GM23248 (cell line): ENCODE data around the gene GRIN2D. TPM values are rescaled to one million over a fixed set of nuclear protein-coding genes. Genes with fewer than 3 reads are reported as not detected.

Experiments used
- DNase-seq: peaks from one replicate; pipeline ENCODE4 v3.0.0-alpha.2; 2015
- H2AFZ ChIP-seq: fragments of 200-600 bp; sonication (generic); 2 replicates; pipeline ENCODE4 v1.6.1; 2016; ENCODE audit warnings: antibody characterized with exemption
- H3F3A ChIP-seq: fragments of 200-600 bp; sonication (generic); 2 replicates; pipeline ENCODE4 v1.6.1; 2016; ENCODE audit warnings: mild to moderate bottlenecking, antibody characterized with exemption, mixed run types; ENCODE audit not compliant: insufficient read depth
- H3K27ac ChIP-seq: fragments of 200-600 bp; sonication (generic); 2 replicates; pipeline ENCODE4 v1.5.1; 2016; ENCODE audit warnings: mild to moderate bottlenecking
- H3K27me3 ChIP-seq: fragments of 200-600 bp; sonication (generic); replicated peaks from 2 replicates; pipeline ENCODE4 v1.6.1; 2016; ENCODE audit warnings: mild to moderate bottlenecking; ENCODE audit not compliant: insufficient read depth
- H3K36me3 ChIP-seq: fragments of 200-600 bp; sonication (generic); 2 replicates; pipeline ENCODE4 v1.6.1; 2016; ENCODE audit warnings: low read depth, mild to moderate bottlenecking
- H3K4me1 ChIP-seq: fragments of 200-600 bp; sonication (generic); 2 replicates; pipeline ENCODE4 v1.6.1; 2016; ENCODE audit warnings: mild to moderate bottlenecking; ENCODE audit not compliant: insufficient read depth
- H3K4me2 ChIP-seq: fragments of 200-600 bp; sonication (generic); one replicate; pipeline ENCODE4 v1.6.1; 2016; ENCODE audit warnings: mild to moderate bottlenecking; ENCODE audit not compliant: unreplicated experiment
- H3K4me3 ChIP-seq: fragments of 200-600 bp; sonication (generic); 2 replicates; pipeline ENCODE4 v1.5.1; 2016; ENCODE audit warnings: mild to moderate bottlenecking
- H3K79me2 ChIP-seq: fragments of 200-600 bp; sonication (generic); 2 replicates; pipeline ENCODE4 v1.6.1; 2016; ENCODE audit warnings: mild to moderate bottlenecking; ENCODE audit not compliant: insufficient read depth
- H3K9ac ChIP-seq: fragments of 200-600 bp; sonication (generic); 2 replicates; pipeline ENCODE4 v1.6.1; 2016; ENCODE audit warnings: mild to moderate bottlenecking
- H3K9me2 ChIP-seq: fragments of 200-600 bp; sonication (generic); 2 replicates; pipeline ENCODE4 v1.6.1; 2016; ENCODE audit warnings: mixed run types, mild to moderate bottlenecking, moderate library complexity; ENCODE audit not compliant: insufficient read depth
- H3K9me3 ChIP-seq: fragments of 200-600 bp; sonication (generic); one replicate; pipeline ENCODE4 v1.6.1; 2017; ENCODE audit warnings: low read depth
- H4K20me1 ChIP-seq: fragments of 200-600 bp; sonication (generic); 2 replicates; pipeline ENCODE4 v1.6.0; 2016; ENCODE audit not compliant: insufficient read depth
- EZH2 ChIP-seq: fragments of 200-600 bp; sonication (generic); IDR thresholded peaks from 2 replicates; pipeline ENCODE4 v1.6.1; 2018; ENCODE audit warnings: antibody characterized with exemption, mild to moderate bottlenecking; ENCODE audit not compliant: insufficient read depth, poor library complexity, severe bottlenecking
- EZH2phosphoT487 ChIP-seq: fragments of 200-600 bp; sonication (generic); IDR thresholded peaks from 2 replicates; pipeline ENCODE4 v1.6.1; 2018; ENCODE audit warnings: antibody characterized with exemption, moderate library complexity, mild to moderate bottlenecking, low read depth; ENCODE audit not compliant: insufficient read depth
- WGBS, 2 experiments: methylation state at CpG; one replicate each; pipeline ENCODE4 v1.1.6; 2015 to 2017; ENCODE audit warnings: low lambda C conversion rate in 2 of 2, low coverage in 1 of 2; ENCODE audit errors: missing lambda C conversion rate in 2 of 2; 5-methylcytosine and 5-hydroxymethylcytosine counted together
- in situ Hi-C: fragments of 300-500 bp; cut with MboI; formaldehyde crosslinking; loops from 2 replicates; pipeline ENCODE4 v1.15.0; 2020
- polyA plus RNA-seq: library from polyadenylated mRNA; unstranded; fragments of >200 nt; fragmentation: Nextera tagmentation; extraction: Ambion mirVana; gene quantifications from 2 replicates; pipeline ENCODE4 v1.2.1, GENCODE V29; 2016
- total RNA-seq: library from RNA; depleted of rRNA; stranded (reverse); fragments of >200 nt; shearing (Covaris generic); gene quantifications from 2 replicates; pipeline ENCODE4 v1.2.3, GENCODE V29; 2014

Gene GRIN2D
- total and polyA plus RNA-seq, 2 experiments from 2014 or later, result 0.10 to 0.54 TPM

DNA sequence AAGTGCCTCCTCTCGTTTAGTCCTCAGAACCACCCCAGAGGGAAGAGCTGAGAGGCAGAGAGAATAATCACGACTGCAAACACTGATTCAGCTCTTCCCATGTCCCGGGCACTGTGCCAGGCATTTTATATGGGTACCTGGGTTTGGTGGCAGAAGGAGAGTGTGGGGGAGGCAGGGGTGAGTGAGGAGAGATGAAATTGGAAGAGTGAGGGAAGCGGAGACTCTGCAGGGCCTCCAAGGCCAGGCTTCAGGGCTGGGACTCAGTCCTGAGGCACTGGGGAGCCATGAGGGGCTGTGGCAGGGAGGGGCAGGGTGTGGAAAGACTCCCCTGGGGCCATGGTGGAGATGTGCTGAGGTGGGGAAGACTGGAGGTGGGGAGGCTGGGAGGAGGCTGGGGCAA, 20.6 kb upstream of the GRIN2D start:
- in situ Hi-C loops, result no loop called here
- Histone ChIP-seq H3K36me3 (no peaks in the 10 kb centered on the region), H3K4me3 (no peak overlapping the region), H3K27me3 (no peaks in the 10 kb centered on the region), H3K9ac (no peak overlapping the region), H3K27ac (no peak overlapping the region), H3F3A (no peaks in the 10 kb centered on the region), H3K4me1 (no peaks in the 10 kb centered on the region), H3K79me2 (no peaks in the 10 kb centered on the region), H3K9me3 (no peaks in the 10 kb centered on the region), H4K20me1 (no peaks in the 10 kb centered on the region), H2AFZ (no peak overlapping the region), H3K4me2 (no peak overlapping the region), H3K9me2 (no peaks in the 10 kb centered on the region)
- TF ChIP-seq EZH2, result no peak
- no peak for TF ChIP-seq EZH2phosphoT487
- peak; percentile 31 for DNase-seq
- 35 to 42% methylated on average over 4 of the region's 4 CpGs for WGBS, 2 experiments

GRCh38 chr19:48373567-48373966, 19.9 kb upstream of the GRIN2D start:
- 81% methylated on average over 10 to 11 of the region's 11 CpGs for WGBS, 2 experiments
- in situ Hi-C loops, result no loop called here

DNA sequence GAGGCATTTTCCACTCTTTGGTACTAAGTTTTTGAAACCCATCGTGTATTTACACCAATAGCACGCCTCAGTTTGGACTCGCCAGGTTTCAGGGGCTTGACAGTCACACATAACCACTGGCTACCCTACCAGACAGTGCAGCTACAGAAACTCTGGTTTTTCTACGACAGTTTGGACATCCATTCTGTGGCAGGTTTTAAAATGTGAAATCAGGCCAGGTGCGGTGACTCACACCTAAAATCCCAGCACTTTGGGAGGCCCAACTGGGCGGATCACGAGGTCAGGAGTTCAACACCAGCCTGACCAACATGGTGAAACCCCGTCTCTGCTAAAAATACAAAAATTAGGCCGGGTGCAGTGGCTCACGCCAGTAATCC, 15.3 kb upstream of the GRIN2D start:
- Histone ChIP-seq H3K36me3 (peaks cover 10% of the 10 kb centered on the region), H3K4me1 (no peaks in the 10 kb centered on the region), H3K27ac (no peak overlapping the region), H3K9me2 (no peaks in the 10 kb centered on the region), H3K27me3 (no peaks in the 10 kb centered on the region), H3K79me2 (no peaks in the 10 kb centered on the region), H4K20me1 (no peaks in the 10 kb centered on the region), H3K4me3 (no peak overlapping the region), H3K9me3 (no peaks in the 10 kb centered on the region), H3K4me2 (no peak overlapping the region), H3F3A (peaks cover 8% of the 10 kb centered on the region; the same call in 1 of the 2 replicates), H2AFZ (no peak overlapping the region), H3K9ac (no peak overlapping the region)
- WGBS, 2 experiments, result 89 to 93% methylated on average over 10 of the region's 10 CpGs
- TF ChIP-seq EZH2phosphoT487, result no peak
- DNase-seq, result no peak
- in situ Hi-C loops, result no loop called here

More at GRCh38 chr19:48373567-48373966, 19.9 kb upstream of the GRIN2D start:
- Histone ChIP-seq H3K4me2 (no peak overlapping the region), H3K4me3 (no peak overlapping the region), H3K36me3 (no peaks in the 10 kb centered on the region), H3K9me2 (no peaks in the 10 kb centered on the region), H3K27ac (no peak overlapping the region), H3K27me3 (no peaks in the 10 kb centered on the region), H3K9ac (no peak overlapping the region), H4K20me1 (no peaks in the 10 kb centered on the region), H3K9me3 (no peaks in the 10 kb centered on the region), H3F3A (no peaks in the 10 kb centered on the region), H3K4me1 (no peaks in the 10 kb centered on the region), H2AFZ (no peak overlapping the region), H3K79me2 (no peaks in the 10 kb centered on the region)
- TF ChIP-seq EZH2 (no peak), EZH2phosphoT487 (no peak)
- no peak for DNase-seq

DNA sequence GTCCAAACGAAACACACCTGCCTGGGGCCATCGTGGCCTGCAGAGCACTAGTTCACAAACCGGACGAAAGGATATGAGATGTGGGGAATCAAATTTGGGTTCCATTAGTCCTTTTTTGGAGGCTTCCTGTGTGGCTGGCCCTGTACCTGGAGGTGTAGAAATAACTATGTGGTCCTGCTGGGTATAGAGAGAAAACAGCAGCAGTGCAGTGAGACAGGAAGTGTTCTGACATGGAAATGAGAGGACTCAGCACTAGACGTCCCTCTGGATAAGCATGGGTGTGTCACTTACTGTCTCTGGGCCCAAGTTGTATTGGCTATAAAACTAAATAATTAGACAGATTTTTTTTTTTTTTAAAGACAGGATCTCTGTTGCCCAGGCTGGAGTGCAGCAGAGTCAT, 14.4 kb upstream of the GRIN2D start:
- TF ChIP-seq EZH2phosphoT487, result no peak
- no peak for TF ChIP-seq EZH2
- no peak for DNase-seq
- H3K4me2 ChIP-seq, result no peak overlapping the region

DNA sequence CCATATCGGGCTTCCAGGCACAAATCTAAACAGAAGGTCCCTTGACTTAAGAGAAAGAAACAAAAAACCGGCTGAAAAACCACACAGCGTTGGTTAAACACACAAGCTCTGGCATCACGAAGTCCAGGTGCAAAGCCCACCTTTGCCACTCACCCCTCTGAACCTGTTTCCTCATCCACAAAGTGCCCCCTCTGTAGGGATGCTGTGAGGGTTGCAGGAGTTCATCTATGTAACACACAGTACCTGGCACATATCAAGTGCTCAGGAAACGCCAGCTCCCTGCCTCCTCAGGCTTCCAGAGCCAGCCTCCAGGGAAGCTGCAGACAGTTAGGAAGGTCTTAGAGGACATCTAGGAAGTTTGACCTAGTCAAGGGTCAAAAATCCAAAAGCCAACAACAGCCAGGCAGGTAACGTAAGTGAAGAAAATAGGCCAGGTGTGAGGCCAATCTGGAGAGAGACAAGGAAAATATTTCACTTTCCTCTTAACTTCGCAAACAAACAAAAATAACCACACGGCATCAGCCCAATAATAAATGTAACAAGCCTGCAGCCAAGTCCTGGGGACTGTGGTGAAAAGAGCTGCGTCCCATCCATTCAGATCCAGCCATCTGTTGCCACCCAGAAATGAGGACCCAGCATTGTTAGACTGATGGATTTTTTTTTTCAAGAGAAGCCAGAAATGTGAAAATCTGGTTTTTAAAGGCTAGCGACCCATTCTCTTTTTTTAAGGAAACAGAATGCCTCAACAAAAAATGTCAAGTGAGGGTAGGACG, 12.1 kb upstream of the GRIN2D start:
- in situ Hi-C loops, result no loop called here

More for the DNA sequence above, 14.4 kb upstream of the GRIN2D start:
- Histone ChIP-seq H3K4me1 (no peaks in the 10 kb centered on the region), H3K9me2 (no peaks in the 10 kb centered on the region), H3F3A (peaks cover 8% of the 10 kb centered on the region; the same call in 1 of the 2 replicates), H3K4me3 (no peak overlapping the region), H3K79me2 (no peaks in the 10 kb centered on the region), H3K9ac (no peak overlapping the region), H3K36me3 (peaks cover 19% of the 10 kb centered on the region), H3K27me3 (no peaks in the 10 kb centered on the region), H3K27ac (no peak overlapping the region), H3K9me3 (no peaks in the 10 kb centered on the region), H2AFZ (no peak overlapping the region), H4K20me1 (no peaks in the 10 kb centered on the region)
- in situ Hi-C loops, result no loop called here
- 70 to 78% methylated on average over 5 of the region's 5 CpGs for WGBS, 2 experiments

More for the DNA sequence above, 12.1 kb upstream of the GRIN2D start:
- no peak for DNase-seq
- WGBS, 2 experiments, result 89% methylated on average over 11 of the region's 11 CpGs
- H2AFZ ChIP-seq, result no peak overlapping the region
- H3K4me3 ChIP-seq, result no peak overlapping the region
- no peaks in the 10 kb centered on the region for H3K27me3 ChIP-seq
- TF ChIP-seq EZH2phosphoT487, result no peak
- no peak for TF ChIP-seq EZH2
- no peak overlapping the region for H3K27ac ChIP-seq
- peaks cover 8% of the 10 kb centered on the region for H3K79me2 ChIP-seq
- no peaks in the 10 kb centered on the region for H3K9me2 ChIP-seq
- peaks cover 14% of the 10 kb centered on the region for H3F3A ChIP-seq
- peaks cover 34% of the 10 kb centered on the region for H3K36me3 ChIP-seq
- H4K20me1 ChIP-seq, result no peaks in the 10 kb centered on the region
- H3K4me1 ChIP-seq, result no peaks in the 10 kb centered on the region
- H3K4me2 ChIP-seq, result no peak overlapping the region
- no peaks in the 10 kb centered on the region for H3K9me3 ChIP-seq
- no peak overlapping the region for H3K9ac ChIP-seq
